DOHH2 (cell line): ENCODE measurements around the gene LDLRAD4.

Experiments used
- H3F3A ChIP-seq: fragments of 200-600 bp; sonication (generic), shearing (Covaris generic); 2 replicates; pipeline ENCODE4 v1.6.0; 2016; ENCODE audit warnings: antibody characterized with exemption, mild to moderate bottlenecking; ENCODE audit not compliant: control insufficient read depth, insufficient read depth
- H3K27ac ChIP-seq: fragments of 200-600 bp; sonication (generic); 2 replicates; pipeline ENCODE4 v1.5.1; 2014; ENCODE audit warnings: low read depth, mild to moderate bottlenecking, low read length, moderate library complexity
- H3K27me3 ChIP-seq: fragments of 200-600 bp; sonication (generic); 2 replicates; pipeline ENCODE4 v1.6.1; 2014; ENCODE audit warnings: mild to moderate bottlenecking, low read length, mixed read lengths; ENCODE audit not compliant: control insufficient read depth
- H3K36me3 ChIP-seq: fragments of 200-600 bp; sonication (generic); 2 replicates; pipeline ENCODE4 v1.6.1; 2014; ENCODE audit warnings: mild to moderate bottlenecking, low read length, moderate library complexity, mixed read lengths; ENCODE audit not compliant: control insufficient read depth
- H3K4me1 ChIP-seq: fragments of 200-600 bp; sonication (generic); 2 replicates; pipeline ENCODE4 v1.6.1; 2014; ENCODE audit warnings: mild to moderate bottlenecking, low read length, mixed read lengths; ENCODE audit not compliant: control insufficient read depth
- H3K4me2 ChIP-seq: fragments of 200-600 bp; sonication (generic); 2 replicates; pipeline ENCODE4 v1.6.0; 2014; ENCODE audit warnings: mild to moderate bottlenecking, low read length, moderate library complexity
- H3K4me3 ChIP-seq: fragments of 200-600 bp; sonication (generic); 2 replicates; pipeline ENCODE4 v1.5.1; 2014; ENCODE audit warnings: mild to moderate bottlenecking, low read length, mixed read lengths
- H3K79me2 ChIP-seq: fragments of 200-600 bp; sonication (generic); 2 replicates; pipeline ENCODE4 v1.6.1; 2014; ENCODE audit warnings: mild to moderate bottlenecking, low read length, mixed read lengths; ENCODE audit not compliant: control insufficient read depth
- H3K9me2 ChIP-seq: fragments of 200-600 bp; sonication (generic); replicated peaks from 2 replicates; pipeline ENCODE4 v1.6.1; 2014; ENCODE audit warnings: mild to moderate bottlenecking, low read length, mixed read lengths; ENCODE audit not compliant: control insufficient read depth
- H3K9me3 ChIP-seq: fragments of 200-600 bp; sonication (generic); 2 replicates; pipeline ENCODE4 v1.6.1; 2014; ENCODE audit warnings: antibody characterized with exemption, low read length, mixed read lengths; ENCODE audit not compliant: control insufficient read depth, insufficient read depth
- H4K20me1 ChIP-seq: fragments of 200-600 bp; sonication (generic); 2 replicates; pipeline ENCODE4 v1.6.0; 2014; ENCODE audit warnings: low read depth, mild to moderate bottlenecking, antibody characterized with exemption, low read length, moderate library complexity; ENCODE audit not compliant: control insufficient read depth, insufficient read depth
- CTCF ChIP-seq: fragments of 200-600 bp; sonication (generic); IDR thresholded peaks from one replicate; pipeline ENCODE4 v1.5.1; 2014; ENCODE audit warnings: antibody characterized with exemption, mild to moderate bottlenecking, low read depth, low read length; ENCODE audit not compliant: poor library complexity, severe bottlenecking
- EZH2phosphoT487 ChIP-seq: fragments of 200-600 bp; sonication (generic); IDR thresholded peaks from 2 replicates; pipeline ENCODE4 v1.6.1; 2017; ENCODE audit warnings: borderline replicate concordance, mild to moderate bottlenecking, antibody characterized with exemption, low read length, moderate library complexity, mixed read lengths

Gene LDLRAD4

GRCh38 chr18:13437796-13438506, 219.4 kb downstream of the LDLRAD4 start:
- peaks cover 10% of the 10 kb centered on the region for H3K27me3 ChIP-seq
- H3K4me3 ChIP-seq, result no peak overlapping the region
- H3K27ac ChIP-seq, result no peak overlapping the region
- no peaks in the 10 kb centered on the region for H4K20me1 ChIP-seq
- no peak for TF ChIP-seq CTCF
- no peak for TF ChIP-seq EZH2phosphoT487
- no peak overlapping the region for H3K4me2 ChIP-seq
- no peaks in the 10 kb centered on the region for H3K9me2 ChIP-seq
- no peaks in the 10 kb centered on the region for H3K36me3 ChIP-seq
- H3K9me3 ChIP-seq, result no peaks in the 10 kb centered on the region
- H3F3A ChIP-seq, result no peaks in the 10 kb centered on the region
- peaks cover 4% of the 10 kb centered on the region; the same call in 1 of the 2 replicates for H3K4me1 ChIP-seq
- H3K79me2 ChIP-seq, result no peaks in the 10 kb centered on the region

GRCh38 chr18:13438507-13439056, 220.0 kb downstream of the LDLRAD4 start:
- Histone ChIP-seq H3F3A (no peaks in the 10 kb centered on the region), H3K36me3 (no peaks in the 10 kb centered on the region), H3K4me1 (peaks cover 4% of the 10 kb centered on the region; the same call in 1 of the 2 replicates), H3K27ac (no peak overlapping the region), H3K27me3 (peaks cover 4% of the 10 kb centered on the region), H3K4me3 (no peak overlapping the region), H3K9me2 (no peaks in the 10 kb centered on the region), H3K4me2 (no peak overlapping the region), H3K79me2 (no peaks in the 10 kb centered on the region), H3K9me3 (no peaks in the 10 kb centered on the region), H4K20me1 (no peaks in the 10 kb centered on the region)
- no peak for TF ChIP-seq CTCF
- no peak for TF ChIP-seq EZH2phosphoT487

DNA sequence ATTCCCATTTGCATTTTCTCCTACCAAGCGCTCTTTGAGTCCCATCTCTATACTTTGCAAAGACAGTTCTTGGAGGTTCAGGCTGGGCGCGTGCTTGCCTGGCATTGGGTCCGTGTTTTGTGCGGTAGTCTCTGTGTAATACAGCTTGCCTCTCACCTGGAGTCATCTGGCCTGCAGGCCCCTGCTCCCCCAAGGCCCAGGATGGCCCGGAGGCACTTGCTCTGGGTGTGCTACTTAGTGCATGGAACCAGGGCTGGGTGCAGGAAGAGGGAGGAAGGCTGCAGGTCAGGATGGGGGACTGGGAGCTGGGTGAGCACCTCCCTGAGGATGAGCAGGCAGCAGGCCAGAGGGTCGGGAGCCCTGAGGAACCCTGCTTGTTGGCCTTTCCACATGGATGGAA, 220.9 kb downstream of the LDLRAD4 start:
- Histone ChIP-seq H3K4me2 (no peak overlapping the region), H3K9me3 (no peaks in the 10 kb centered on the region), H3K9me2 (no peaks in the 10 kb centered on the region), H3F3A (no peaks in the 10 kb centered on the region), H3K36me3 (no peaks in the 10 kb centered on the region), H3K27me3 (no peaks in the 10 kb centered on the region), H3K4me1 (peaks cover 4% of the 10 kb centered on the region; the same call in 1 of the 2 replicates), H3K27ac (no peak overlapping the region), H3K79me2 (no peaks in the 10 kb centered on the region), H3K4me3 (no peak overlapping the region), H4K20me1 (no peaks in the 10 kb centered on the region)
- TF ChIP-seq EZH2phosphoT487 (no peak), CTCF (no peak)
